Femur (tissue), 1 donor: ENCODE measurements around the gene ANKEF1.
A peak's percentile ranks its signal among the peaks of the same experiment; 100 is the strongest.
"Not testable (repeated sequence)": the region's sequence is repeated elsewhere in the genome, so short reads cannot be mapped to it uniquely, and the experiment has no call there.

Experiments
- DNase-seq: peaks from one replicate; pipeline ENCODE4 v3.0.0-alpha.2; 2017

Gene ANKEF1

GRCh38 chr20:10033905-10034650 is 709 bp upstream of the ANKEF1 start:
- DNase-seq, result no peak

GRCh38 chr20:10036321-10036720 is 1.5 kb downstream of the ANKEF1 start:
- not testable (repeated sequence) for DNase-seq

GRCh38 chr20:10040070-10040975 is 5.5 kb downstream of the ANKEF1 start:
- DNase-seq, result no peak

GRCh38 chr20:10042086-10042485 is 7.3 kb downstream of the ANKEF1 start:
- DNase-seq, result no peak

GRCh38 chr20:10047427-10047826 is 12.6 kb downstream of the ANKEF1 start:
- DNase-seq, result no peak

GRCh38 chr20:10051185-10051584 is 16.4 kb downstream of the ANKEF1 start:
- no peak for DNase-seq

- DNase-seq, result no peak
These were observed 24.2 kb downstream of the ANKEF1 start for GRCh38 chr20:10059006-10059405.

- DNase-seq, result peak; percentile 32
These were observed 25.4 kb downstream of the ANKEF1 start for GRCh38 chr20:10060226-10060625.

GRCh38 chr20:10061641-10062040 is 26.9 kb downstream of the ANKEF1 start:
- no peak for DNase-seq

GRCh38 chr20:10063482-10063881 is 28.7 kb downstream of the ANKEF1 start:
- DNase-seq, result no peak

GRCh38 chr20:10064611-10065010 is 29.8 kb downstream of the ANKEF1 start:
- DNase-seq, result no peak

GRCh38 chr20:10065154-10065833 is 30.5 kb downstream of the ANKEF1 start:
- DNase-seq, result no peak

- DNase-seq, result no peak
These were observed 32.5 kb downstream of the ANKEF1 start for GRCh38 chr20:10067321-10067720.

- no peak for DNase-seq
These were observed 39.7 kb downstream of the ANKEF1 start for GRCh38 chr20:10074513-10074912.

GRCh38 chr20:10075606-10076005 is 40.8 kb downstream of the ANKEF1 start:
- no peak for DNase-seq

GRCh38 chr20:10076126-10077080 is 41.6 kb downstream of the ANKEF1 start:
- no peak for DNase-seq

- no peak for DNase-seq
These were observed 42.3 kb downstream of the ANKEF1 start for GRCh38 chr20:10077081-10077471.

GRCh38 chr20:10077886-10078285 is 43.1 kb downstream of the ANKEF1 start:
- no peak for DNase-seq

- DNase-seq, result no peak
These were observed 43.6 kb downstream of the ANKEF1 start for GRCh38 chr20:10078403-10078802.

GRCh38 chr20:10079964-10080363 is 45.2 kb downstream of the ANKEF1 start:
- no peak for DNase-seq

GRCh38 chr20:10080574-10080973 is 45.8 kb downstream of the ANKEF1 start:
- DNase-seq, result no peak

GRCh38 chr20:10089871-10090587 is 55.2 kb downstream of the ANKEF1 start:
- DNase-seq, result no peak
